HepG2 (cell line): Measurements from ENCODE around the gene MARF1. TPM values are rescaled to one million over a fixed set of nuclear protein-coding genes. Genes with fewer than 3 reads are reported as not detected.
A peak's percentile ranks its signal among the peaks of the same experiment; 100 is the strongest.

Experiments used
- ATAC-seq: fragments of 200-7000 bp; cut with Tn5 transposase; 3 replicates; pipeline ENCODE4 v1.9.1; 2020; ENCODE audit warnings: mild to moderate bottlenecking, moderate library complexity
- BruUV-seq: library from RNA; stranded (reverse); fragments of 400-500 nt; replicated peaks from 2 replicates; lab custom pipeline; 2021; lab: Mats Ljungman, UMichigan
- CTCF ChIA-PET: fragments of 300-600 bp; formaldehyde crosslinking; extraction: SDS; loops from one replicate; lab custom pipeline; 2021; ENCODE audit warnings: low total read pairs, inconsistent platforms, low intra/inter-chr PET ratio; lab: Yijun Ruan, JAX
- POLR2A ChIA-PET: fragments of 350-600 bp; sonication (Branson Sonifier 250); formaldehyde crosslinking; loops from one replicate; lab custom pipeline; 2020; ENCODE audit warnings: antibody characterized with exemption, inconsistent platforms; lab: Yijun Ruan, JAX
- DNase-seq: peaks from one replicate; pipeline ENCODE4 v3.0.0-alpha.2; 2015; ENCODE audit warnings: low spot score
- FAIRE-seq: peaks from 3 replicates; lab custom pipeline; 2011; peaks lifted over from hg19 to GRCh38; lab: Jason Lieb, UNC
- H2AFZ ChIP-seq: one replicate; pipeline ENCODE4 v1.6.1; 2011; ENCODE audit warnings: low read length, inconsistent platforms
- H3K27ac ChIP-seq: fragments of 300-600 bp; 3 replicates; pipeline ENCODE4 v1.8.0; 2011; ENCODE audit warnings: mixed run types, mild to moderate bottlenecking, mixed read lengths, low read length, inconsistent platforms; ENCODE audit not compliant: insufficient read depth; ENCODE audit errors: extremely low read length
- H3K27me3 ChIP-seq, 2 experiments: fragments of 200-600 bp in 1 of 2; 2 replicates in 1 of 2; 3 replicates in 1 of 2; pipeline versions ENCODE4 v1.6.0 to v1.8.0; 2011; ENCODE audit warnings: low read length in 2 of 2, mild to moderate bottlenecking in 2 of 2, moderate library complexity in 2 of 2, inconsistent platforms in 1 of 2; ENCODE audit not compliant: insufficient read depth in 2 of 2, control insufficient read depth in 1 of 2
- H3K36me3 ChIP-seq, 2 experiments: fragments of 200-600 bp in 1 of 2; replicated peaks in 1 of 2; 2 replicates in 1 of 2; 3 replicates in 1 of 2; pipeline versions ENCODE4 v1.5.1 to v1.8.0; 2011; ENCODE audit warnings: low read length in 2 of 2, inconsistent platforms in 1 of 2; ENCODE audit not compliant: insufficient read depth in 2 of 2, control insufficient read depth in 1 of 2
- H3K4me1 ChIP-seq: 2 replicates; pipeline ENCODE4 v1.5.1; 2012; ENCODE audit warnings: low read length, inconsistent platforms; ENCODE audit not compliant: insufficient read depth
- H3K4me2 ChIP-seq: 2 replicates; pipeline ENCODE4 v1.6.0; 2011; ENCODE audit warnings: low read depth, low read length, inconsistent platforms
- H3K4me3 ChIP-seq, 3 experiments: fragments of 200-600 bp in 1 of 3; sonication (generic), shearing (Covaris generic) in 1 of 3; replicated peaks in 1 of 3; 2 replicates each; pipeline ENCODE4 v1.5.1; 2011 to 2016; ENCODE audit warnings: low read length in 3 of 3, inconsistent platforms in 2 of 3, low read depth in 2 of 3, mild to moderate bottlenecking in 2 of 3, control low read depth in 1 of 3, mixed read lengths in 1 of 3; ENCODE audit not compliant: insufficient read depth in 1 of 3
- H3K79me2 ChIP-seq: one replicate; pipeline ENCODE4 v1.6.1; 2011; ENCODE audit warnings: low read length, inconsistent platforms; ENCODE audit not compliant: insufficient read depth
- H3K9ac ChIP-seq: 2 replicates; pipeline ENCODE4 v1.6.0; 2011; ENCODE audit warnings: mild to moderate bottlenecking, low read depth, low read length, inconsistent platforms; ENCODE audit not compliant: insufficient read depth
- H3K9me3 ChIP-seq: 2 replicates; pipeline ENCODE4 v1.5.1; 2012; ENCODE audit warnings: mild to moderate bottlenecking, low read length
- H4K20me1 ChIP-seq: 2 replicates; pipeline ENCODE4 v1.6.0; 2011; ENCODE audit warnings: inconsistent platforms, mild to moderate bottlenecking, low read length, moderate library complexity; ENCODE audit not compliant: insufficient read depth
- CEBPG ChIP-seq: IDR thresholded peaks from 2 replicates; pipeline ENCODE4 v1.6.1; 2016
- JUN ChIP-seq: sonication (generic); formaldehyde crosslinking; IDR thresholded peaks from 2 replicates; pipeline ENCODE4 v1.4.0; 2020; ENCODE audit warnings: mild to moderate bottlenecking, missing genetic modification reagents
- ZBTB4 ChIP-seq: sonication (generic); formaldehyde crosslinking; IDR thresholded peaks from 2 replicates; pipeline ENCODE4 v1.4.0; 2020; ENCODE audit warnings: missing genetic modification reagents, mild to moderate bottlenecking, borderline replicate concordance
- ZHX1 ChIP-seq: sonication (generic); formaldehyde crosslinking; IDR thresholded peaks from 2 replicates; pipeline ENCODE4 v1.8.1; 2022; ENCODE audit warnings: low read depth, mild to moderate bottlenecking, missing genetic modification reagents
- ZNF121 ChIP-seq: sonication (generic); formaldehyde crosslinking; IDR thresholded peaks from 2 replicates; pipeline ENCODE4 v1.5.0; 2020; ENCODE audit warnings: mild to moderate bottlenecking, missing genetic modification reagents
- WGBS: methylation state at CpG from one replicate; pipeline ENCODE4 v1.1.6; 2017; ENCODE audit warnings: low lambda C conversion rate; 5-methylcytosine and 5-hydroxymethylcytosine counted together
- in situ Hi-C: cut with HindIII; loops from 2 replicates; pipeline ENCODE4 v1.10.0; 2017; ENCODE audit warnings: low pct_unique_long_range_greater_than_20kb; ENCODE audit not compliant: extremely low pct_ligation_motif_present
- intact Hi-C: fragments of 100-400 bp; cut with micrococcal nuclease; formaldehyde crosslinking; loops from one replicate; pipeline ENCODE4 v1.10.0; 2022; ENCODE audit not compliant: unreplicated experiment
- polyA plus RNA-seq, 8 experiments: library from polyadenylated mRNA; depleted of rRNA in 3 of 8; stranded (reverse) in 7 of 8; unstranded in 1 of 8; fragments of >200 nt; fragmentation: Illumina TruSeq in 4 of 8; extraction: Trizol in 4 of 8; gene quantifications; 2 replicates each; pipeline versions ENCODE4 v1.2.1 to v1.2.3, GENCODE V29; 2011 to 2016; ENCODE audit warnings: low read depth in 4 of 8, missing spikeins in 1 of 8, mixed read lengths in 1 of 8; ENCODE audit not compliant: insufficient read depth in 1 of 8
- total RNA-seq, 5 experiments: library from RNA; depleted of rRNA; stranded (reverse); fragments of >200 nt; fragmentation: Illumina TruSeq; extraction: Trizol; gene quantifications; 2 replicates each; pipeline ENCODE4 v1.2.3, GENCODE V29; 2016; ENCODE audit warnings: low read depth in 1 of 5

Gene MARF1
- total and polyA plus RNA-seq, 2 of the 13 experiments (the other 11 are each of a cell fraction or from before 2014, with no cell fraction given): 8.7 to 20.7 TPM

GRCh38 chr16:15660203-15660601 is 17.2 kb upstream of the MARF1 start (continued):
- TF ChIP-seq ZBTB4 (CRISPR knock-in tag) (0 out of 2 replicates have a peak, but pooled peaks have one; percentile 46), CEBPG (CRISPR knock-in tag) (peak; percentile 42; the same call in 1 of the 2 replicates), JUN (no peak)

GRCh38 chr16:15658556-15658955 is 15.6 kb upstream of the MARF1 start:
- no TSS peak for BruUV-seq
- ATAC-seq: no peak
- no peak overlapping the region for H3K4me2 ChIP-seq
- WGBS: 98% methylated on average over 5 of the region's 5 CpGs
- no peak overlapping the region for H2AFZ ChIP-seq
- peaks cover 37% of the 10 kb centered on the region for H3K4me1 ChIP-seq
- peaks cover 13 to 20% of the 10 kb centered on the region in 2 experiments; a peak in 4 of 5 replicates for H3K36me3 ChIP-seq
- CTCF ChIA-PET: no interaction called here
- peaks cover 14% of the 10 kb centered on the region; the same call in 1 of the 2 replicates for H4K20me1 ChIP-seq
- POLR2A ChIA-PET: interaction anchor here (5.2 kb wide), 1 partner anchor 15 kb away, joined by 36 read pairs; the partner anchor contains the start of gene MARF1
- H3K9ac ChIP-seq: no peak overlapping the region
- no peak overlapping the region for H3K27ac ChIP-seq
- in situ Hi-C loops (no loop called here), intact Hi-C loops (no loop called here)
- peaks cover 79% of the 10 kb centered on the region for H3K79me2 ChIP-seq
- H3K4me3 ChIP-seq: no peak overlapping the region
- H3K9me3 ChIP-seq: no peaks in the 10 kb centered on the region
- TF ChIP-seq ZNF121 (CRISPR knock-in tag): peak; percentile 56; the same call in 1 of the 2 replicates
- no peak for TF ChIP-seq ZHX1 (CRISPR knock-in tag)
- no peak for DNase-seq
- no peak for FAIRE-seq
- no peaks in the 10 kb centered on the region for H3K27me3 ChIP-seq
